ENCODE measurements around the gene TMEM158. TPM values are rescaled to one million over a fixed set of nuclear protein-coding genes. Genes with fewer than 3 reads are reported as not detected.

The TMEM158 gene
- total RNA-seq, 1 experiment from 2014 or later: 0.82 TPM

DNA sequence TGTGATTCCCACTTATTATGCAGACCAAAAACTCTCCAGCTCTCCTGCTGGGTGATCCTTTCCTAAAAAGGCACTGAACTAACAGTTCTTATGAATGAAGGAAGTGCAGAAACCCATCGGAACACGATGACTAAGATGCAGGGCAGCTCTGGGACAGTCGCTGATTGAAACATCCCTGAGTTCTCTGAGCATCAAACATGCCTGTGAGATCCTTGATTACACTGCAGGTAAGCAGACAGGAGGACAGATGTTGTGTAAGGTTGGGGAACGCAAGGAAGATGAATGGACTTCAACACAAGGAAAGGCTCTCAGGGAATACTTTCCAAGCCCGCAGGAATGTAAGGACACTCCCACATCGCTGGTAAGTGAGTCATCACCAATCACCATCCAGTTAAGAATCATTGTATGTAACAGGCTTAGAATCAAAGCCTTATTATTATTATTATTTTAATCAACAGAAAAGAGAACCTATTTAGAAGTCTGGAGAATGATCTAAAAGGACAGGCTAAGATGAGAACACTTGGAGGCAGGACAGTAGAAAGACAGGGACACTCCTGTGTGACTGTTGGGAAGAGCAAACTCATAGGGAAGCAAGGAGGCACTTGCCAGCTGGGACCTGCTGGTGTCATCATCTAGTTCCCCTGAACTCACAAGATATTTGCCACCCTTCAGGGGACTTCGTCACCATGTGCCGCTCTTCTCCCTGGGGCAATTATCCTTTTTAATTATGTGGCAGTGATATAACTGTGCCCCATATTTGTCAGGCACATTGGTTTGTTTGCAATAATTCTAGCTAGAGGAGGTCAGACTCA, 26.0 kb downstream of the TMEM158 start:
- no TSS peak for BruUV-seq (replicated peaks)
- peaks cover 25% of the 10 kb centered on the region for H3K4me1 ChIP-seq
- Mint-ChIP-seq H3K9me3 (ENCODE audit: unreplicated experiment) (no peaks in the 10 kb centered on the region), H3K27ac (ENCODE audit: unreplicated experiment) (peak overlapping the region; percentile 92), H3K36me3 (ENCODE audit: insufficient read depth, unreplicated experiment) (no peaks in the 10 kb centered on the region), H3K4me3 (ENCODE audit: unreplicated experiment) (peak overlapping the region; percentile 44), H3K27me3 (ENCODE audit: insufficient read depth, unreplicated experiment) (no peaks in the 10 kb centered on the region), H3K4me1 (ENCODE audit: low read depth, unreplicated experiment) (peaks cover 14% of the 10 kb centered on the region)
- H3K36me3 ChIP-seq (ENCODE audit: control insufficient read depth, insufficient read depth, low read length): no peaks in the 10 kb centered on the region
- DNase-seq: peak; percentile 68 to 80
- POLR2A ChIA-PET: no interaction called here
- CTCF ChIA-PET: interaction anchor here (1.6 kb wide), 1 partner anchor 10 kb away, joined by 6 read pairs; no protein-coding TSS in a partner anchor
- no peak overlapping the region for H3K4me3 ChIP-seq (ENCODE audit: low read depth, low read length)
- no peaks in the 10 kb centered on the region for H3K27me3 ChIP-seq (replicated peaks; ENCODE audit: control insufficient read depth, insufficient read depth, low read length)
- no peaks in the 10 kb centered on the region for H3K9me3 ChIP-seq
- intact Hi-C loops (cut with micrococcal nuclease; ENCODE audit: unreplicated experiment): loop anchor here (1.0 to 10.0 kb wide), 3 partner anchors 17 to 55 kb away; partner anchors contain the start of gene CDCP1
- TF ChIP-seq CTCF (IDR thresholded peaks at IDR 0.05; ENCODE audit: insufficient read depth in 1 of 2, low read depth in 1 of 2, low read length in 1 of 2, severe bottlenecking in 1 of 2, unreplicated experiment in 1 of 2): no peak

GRCh38 chr3:45198264-45199260, 27.5 kb downstream of the TMEM158 start:
- ChIA-PET POLR2A (interaction anchor here (0.5 kb wide), 1 partner anchor 79 kb away, joined by 3 read pairs; no protein-coding TSS in a partner anchor), CTCF (no interaction called here)
- Mint-ChIP-seq H3K9me3 (ENCODE audit: unreplicated experiment) (no peaks in the 10 kb centered on the region), H3K4me1 (ENCODE audit: low read depth, unreplicated experiment) (peaks cover 14% of the 10 kb centered on the region), H3K4me3 (ENCODE audit: unreplicated experiment) (peak overlapping the region; percentile 44), H3K36me3 (ENCODE audit: insufficient read depth, unreplicated experiment) (no peaks in the 10 kb centered on the region), H3K27ac (ENCODE audit: unreplicated experiment) (peak overlapping the region; percentile 92), H3K27me3 (ENCODE audit: insufficient read depth, unreplicated experiment) (no peaks in the 10 kb centered on the region)
- no peaks in the 10 kb centered on the region for H3K9me3 ChIP-seq
- TF ChIP-seq CTCF (IDR thresholded peaks at IDR 0.05; ENCODE audit: insufficient read depth in 1 of 2, low read depth in 1 of 2, low read length in 1 of 2, severe bottlenecking in 1 of 2, unreplicated experiment in 1 of 2): no peak
- no peaks in the 10 kb centered on the region for H3K36me3 ChIP-seq (ENCODE audit: control insufficient read depth, insufficient read depth, low read length)
- intact Hi-C loops (cut with micrococcal nuclease; ENCODE audit: unreplicated experiment): no loop called here
- no peak overlapping the region for H3K4me3 ChIP-seq (ENCODE audit: low read depth, low read length)
- peaks cover 25% of the 10 kb centered on the region for H3K4me1 ChIP-seq
- DNase-seq: no peak
- no TSS peak for BruUV-seq (replicated peaks)
- no peaks in the 10 kb centered on the region for H3K27me3 ChIP-seq (replicated peaks; ENCODE audit: control insufficient read depth, insufficient read depth, low read length)

GRCh38 chr3:45194791-45195190, 31.3 kb downstream of the TMEM158 start:
- intact Hi-C loops (cut with micrococcal nuclease; ENCODE audit: unreplicated experiment): no loop called here
- peaks cover 20% of the 10 kb centered on the region for H3K4me1 Mint-ChIP-seq (ENCODE audit: low read depth, unreplicated experiment)
- H3K9me3 Mint-ChIP-seq (ENCODE audit: unreplicated experiment): no peaks in the 10 kb centered on the region
- no peak overlapping the region for H3K4me3 ChIP-seq (ENCODE audit: low read depth, low read length)
- no TSS peak for BruUV-seq (replicated peaks)
- ChIA-PET CTCF (interaction anchor here (1.4 kb wide), 1 partner anchor 16 kb away, joined by 4 read pairs; no protein-coding TSS in a partner anchor), POLR2A (no interaction called here)
- no peaks in the 10 kb centered on the region for H3K27me3 Mint-ChIP-seq (ENCODE audit: insufficient read depth, unreplicated experiment)
- no peak overlapping the region for H3K4me3 Mint-ChIP-seq (ENCODE audit: unreplicated experiment)
- H3K27ac Mint-ChIP-seq (ENCODE audit: unreplicated experiment): no peak overlapping the region
- no peaks in the 10 kb centered on the region for H3K9me3 ChIP-seq
- no peaks in the 10 kb centered on the region for H3K36me3 ChIP-seq (ENCODE audit: control insufficient read depth, insufficient read depth, low read length)
- H3K27me3 ChIP-seq (replicated peaks; ENCODE audit: control insufficient read depth, insufficient read depth, low read length): no peaks in the 10 kb centered on the region
- no peak for DNase-seq
- no peak for TF ChIP-seq CTCF (IDR thresholded peaks at IDR 0.05; ENCODE audit: insufficient read depth in 1 of 2, low read depth in 1 of 2, low read length in 1 of 2, severe bottlenecking in 1 of 2, unreplicated experiment in 1 of 2)
- H3K36me3 Mint-ChIP-seq (ENCODE audit: insufficient read depth, unreplicated experiment): no peaks in the 10 kb centered on the region
- peaks cover 29% of the 10 kb centered on the region for H3K4me1 ChIP-seq
